Thoracic aorta endothelial cell (primary cell): ENCODE results near the gene SMG5. TPM values are rescaled to one million over a fixed set of nuclear protein-coding genes. Genes with fewer than 3 reads are reported as not detected.

ENCODE experiments used
- total RNA-seq: library from RNA; depleted of rRNA; stranded (reverse); fragments of >200 nt; gene quantifications from 2 replicates; pipeline ENCODE4 v1.2.3, GENCODE V29; 2012

The SMG5 gene, protein sequence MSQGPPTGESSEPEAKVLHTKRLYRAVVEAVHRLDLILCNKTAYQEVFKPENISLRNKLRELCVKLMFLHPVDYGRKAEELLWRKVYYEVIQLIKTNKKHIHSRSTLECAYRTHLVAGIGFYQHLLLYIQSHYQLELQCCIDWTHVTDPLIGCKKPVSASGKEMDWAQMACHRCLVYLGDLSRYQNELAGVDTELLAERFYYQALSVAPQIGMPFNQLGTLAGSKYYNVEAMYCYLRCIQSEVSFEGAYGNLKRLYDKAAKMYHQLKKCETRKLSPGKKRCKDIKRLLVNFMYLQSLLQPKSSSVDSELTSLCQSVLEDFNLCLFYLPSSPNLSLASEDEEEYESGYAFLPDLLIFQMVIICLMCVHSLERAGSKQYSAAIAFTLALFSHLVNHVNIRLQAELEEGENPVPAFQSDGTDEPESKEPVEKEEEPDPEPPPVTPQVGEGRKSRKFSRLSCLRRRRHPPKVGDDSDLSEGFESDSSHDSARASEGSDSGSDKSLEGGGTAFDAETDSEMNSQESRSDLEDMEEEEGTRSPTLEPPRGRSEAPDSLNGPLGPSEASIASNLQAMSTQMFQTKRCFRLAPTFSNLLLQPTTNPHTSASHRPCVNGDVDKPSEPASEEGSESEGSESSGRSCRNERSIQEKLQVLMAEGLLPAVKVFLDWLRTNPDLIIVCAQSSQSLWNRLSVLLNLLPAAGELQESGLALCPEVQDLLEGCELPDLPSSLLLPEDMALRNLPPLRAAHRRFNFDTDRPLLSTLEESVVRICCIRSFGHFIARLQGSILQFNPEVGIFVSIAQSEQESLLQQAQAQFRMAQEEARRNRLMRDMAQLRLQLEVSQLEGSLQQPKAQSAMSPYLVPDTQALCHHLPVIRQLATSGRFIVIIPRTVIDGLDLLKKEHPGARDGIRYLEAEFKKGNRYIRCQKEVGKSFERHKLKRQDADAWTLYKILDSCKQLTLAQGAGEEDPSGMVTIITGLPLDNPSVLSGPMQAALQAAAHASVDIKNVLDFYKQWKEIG
- 59.6 and 66.0 TPM in 2 replicates for total RNA-seq

GRCh38 chr1:156282479-156283222, at the start of gene SMG5:
Gene SMG5, minus strand, starts transcription at chr1:156282825. Its CDS starts 145 bp downstream, at chr1:156282680.

GRCh38 chr1:156298852-156299357, 16.3 kb upstream of the SMG5 start, which contains the start of gene VHLL:
Gene VHLL, minus strand, starts transcription at chr1:156299307. Its CDS starts 118 bp downstream, at chr1:156299189.

DNA sequence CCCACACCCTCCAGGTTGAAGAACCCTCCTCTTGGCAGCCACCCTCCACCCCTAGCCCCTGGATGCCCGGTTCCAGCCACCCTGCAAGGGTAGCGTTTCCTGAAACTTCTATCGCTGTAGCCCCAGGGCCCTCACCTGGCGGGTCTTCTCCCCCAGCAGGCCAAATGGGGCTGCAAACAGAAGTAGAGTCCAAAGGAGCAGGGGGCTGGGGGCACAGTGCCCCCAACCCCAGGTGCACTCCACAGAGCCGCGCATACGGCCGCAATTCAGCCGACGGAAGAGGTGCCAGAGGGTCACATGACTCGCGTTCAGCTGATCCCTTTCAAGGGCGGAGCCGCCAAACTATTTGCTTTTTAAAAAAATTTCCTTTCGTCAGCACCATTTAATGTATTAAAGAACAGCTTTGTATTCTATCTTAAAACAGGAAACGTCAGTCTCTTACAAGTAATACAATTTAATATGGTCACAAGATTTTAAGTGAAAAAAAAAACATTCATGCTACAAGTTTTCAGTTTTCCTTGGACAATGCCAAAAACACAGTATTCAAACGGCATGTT, 12.8 kb upstream of the SMG5 start, which contains the start of gene GLMP:
GLMP (minus strand) TSS at position 289 of the 557 bp plus-strand sequence; CDS start at position 255, 34 bp downstream.

GRCh38 chr1:156284112-156284511, 1.5 kb upstream of the SMG5 start, which contains the start of gene TMEM79:
Gene TMEM79, plus strand, starts transcription at chr1:156284325. Its CDS starts 902 bp downstream, at chr1:156285227.

DNA sequence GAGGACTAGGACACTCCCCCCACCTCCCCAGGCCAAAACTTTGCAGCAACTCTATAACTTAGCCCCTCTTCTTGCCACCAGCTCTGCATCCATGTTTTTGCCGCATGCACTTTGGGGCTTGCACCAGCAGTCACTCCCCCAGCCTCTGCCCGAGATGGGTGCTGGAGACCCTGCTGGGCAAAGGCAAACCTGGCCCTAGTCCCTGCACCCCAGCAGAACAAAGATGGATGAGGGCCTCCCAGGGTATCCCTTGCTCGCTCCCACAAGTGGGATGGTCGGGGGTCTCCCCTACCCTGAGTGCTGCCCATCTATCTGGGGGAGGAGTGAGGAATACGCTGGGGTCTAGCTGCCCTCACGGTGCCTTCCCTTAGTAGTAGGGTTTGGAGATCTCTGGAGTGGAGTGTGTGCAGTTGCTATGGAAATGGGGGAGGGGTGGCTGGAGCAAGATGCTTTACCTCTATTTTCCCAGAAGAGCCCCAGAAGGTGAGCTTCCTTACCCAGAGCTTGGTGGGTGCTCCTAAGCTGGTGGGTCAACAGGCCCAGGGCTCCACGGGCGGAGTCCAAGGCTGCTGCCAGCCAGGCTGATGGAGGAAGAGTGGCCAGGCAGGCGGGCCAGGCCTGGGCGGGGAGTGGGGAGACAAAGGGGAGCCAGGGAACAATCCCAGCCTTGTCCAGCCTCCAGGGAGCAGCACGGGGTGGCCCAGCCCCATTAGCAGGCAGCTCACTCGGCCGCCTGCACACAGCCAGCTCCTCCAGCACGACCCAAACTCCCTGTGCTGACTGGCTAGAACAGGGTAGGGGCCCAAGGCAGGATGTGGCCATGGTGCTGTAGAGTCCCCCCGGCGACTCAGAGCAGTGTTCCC, 34.9 kb downstream of the SMG5 start, which contains the start of gene PAQR6:
PAQR6 (minus strand) TSS at position 597 of the 863 bp plus-strand sequence. CDS start 1,325 bp downstream, outside the sequence.

DNA sequence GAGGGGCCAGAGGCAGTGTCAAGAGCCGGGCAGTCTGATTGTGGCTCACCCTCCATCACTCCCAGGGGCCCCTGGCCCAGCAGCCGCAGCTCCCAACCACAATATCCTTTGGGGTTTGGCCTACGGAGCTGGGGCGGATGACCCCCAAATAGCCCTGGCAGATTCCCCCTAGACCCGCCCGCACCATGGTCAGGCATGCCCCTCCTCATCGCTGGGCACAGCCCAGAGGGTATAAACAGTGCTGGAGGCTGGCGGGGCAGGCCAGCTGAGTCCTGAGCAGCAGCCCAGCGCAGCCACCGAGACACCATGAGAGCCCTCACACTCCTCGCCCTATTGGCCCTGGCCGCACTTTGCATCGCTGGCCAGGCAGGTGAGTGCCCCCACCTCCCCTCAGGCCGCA, 40.7 kb downstream of the SMG5 start, which contains the start of gene BGLAP:
BGLAP (plus strand) TSS at position 259 of the 400 bp plus-strand sequence; CDS start at position 307, 48 bp downstream.

GRCh38 chr1:156212833-156213643, 69.6 kb downstream of the SMG5 start, which contains the start of gene PMF1:
Gene PMF1, plus strand, starts transcription at chr1:156213007. Its CDS starts 9 bp downstream, at chr1:156213016.

Other genes with a start within 250 kb of the SMG5 start
- 28.6 and 32.5 TPM in 2 replicates for gene UBQLN4, start 229.0 kb downstream of the SMG5 start, total RNA-seq
- gene LAMTOR2, start 228.0 kb downstream of the SMG5 start, total RNA-seq = 42.2 and 45.9 TPM in 2 replicates
- not detected in 2 replicates for gene RAB25, start 221.7 kb downstream of the SMG5 start, total RNA-seq
- 7.8 and 8.3 TPM in 2 replicates for gene MEX3A, start 200.4 kb downstream of the SMG5 start, total RNA-seq
- gene LMNA, start 168.1 kb downstream of the SMG5 start, total RNA-seq = 677 and 814 TPM in 2 replicates
- gene SEMA4A, start 129.2 kb downstream of the SMG5 start, total RNA-seq = 0.80 and 1.0 TPM in 2 replicates
- gene SLC25A44, start 88.7 kb downstream of the SMG5 start, total RNA-seq = 17.6 and 20.6 TPM in 2 replicates
- gene PMF1, start 69.8 kb downstream of the SMG5 start, total RNA-seq = 43.5 and 54.7 TPM in 2 replicates
- gene BGLAP, start 40.6 kb downstream of the SMG5 start, total RNA-seq = 0.27 TPM in 1 of 2 replicates, not detected in the other
- gene PAQR6, start 34.8 kb downstream of the SMG5 start, total RNA-seq = 0.27 and 0.36 TPM in 2 replicates
- gene TMEM79, start 1.5 kb upstream of the SMG5 start, total RNA-seq = 0.93 and 1.1 TPM in 2 replicates
- 41.1 and 41.2 TPM in 2 replicates for gene GLMP, start 12.9 kb upstream of the SMG5 start, total RNA-seq
- not detected in 2 replicates for gene VHLL, start 16.5 kb upstream of the SMG5 start, total RNA-seq
- gene CCT3, start 55.5 kb upstream of the SMG5 start, total RNA-seq = 564 and 587 TPM in 2 replicates
- gene TSACC, start 55.7 kb upstream of the SMG5 start, total RNA-seq = 0.40 TPM in 1 of 2 replicates, not detected in the other
- not detected in 2 replicates for gene RHBG, start 86.4 kb upstream of the SMG5 start, total RNA-seq
- 10.6 and 18.1 TPM in 2 replicates for gene MEF2D, start 217.9 kb upstream of the SMG5 start, total RNA-seq